KOPT-K1 (cell line): ENCODE measurements around the gene RNF44.

Source experiments
- H3K27ac ChIP-seq: fragments of 200-600 bp; sonication (generic); 2 replicates; pipeline ENCODE4 v1.5.1; 2016; ENCODE audit warnings: antibody characterized with exemption, mild to moderate bottlenecking, low read depth, low read length; ENCODE audit not compliant: poor library complexity, severe bottlenecking
- H3K36me3 ChIP-seq: fragments of 200-600 bp; sonication (generic); 2 replicates; pipeline ENCODE4 v1.5.1; 2017; ENCODE audit warnings: antibody characterized with exemption, mild to moderate bottlenecking, low read length, moderate library complexity; ENCODE audit not compliant: insufficient read depth
- H3K9me3 ChIP-seq: fragments of 200-600 bp; sonication (generic); 2 replicates; pipeline ENCODE4 v1.5.1; 2017; ENCODE audit warnings: antibody characterized with exemption, low read length, mild to moderate bottlenecking; ENCODE audit not compliant: insufficient read depth, poor library complexity, severe bottlenecking

RNF44 gene

GRCh38 chr5:176524138-176524537, 13.1 kb downstream of the RNF44 start:
- Histone ChIP-seq H3K27ac (no peak overlapping the region), H3K36me3 (peaks cover 22% of the 10 kb centered on the region), H3K9me3 (peaks cover under 1% of the 10 kb centered on the region)

- no peaks in the 10 kb centered on the region for H3K9me3 ChIP-seq
- no peak overlapping the region for H3K27ac ChIP-seq
Observed at GRCh38 chr5:176521699-176522263, 15.4 kb downstream of the RNF44 start.

GRCh38 chr5:176521286-176521685, 15.9 kb downstream of the RNF44 start:
- H3K9me3 ChIP-seq = no peaks in the 10 kb centered on the region
- no peaks in the 10 kb centered on the region for H3K36me3 ChIP-seq
- no peak overlapping the region for H3K27ac ChIP-seq

More at GRCh38 chr5:176521699-176522263, 15.4 kb downstream of the RNF44 start:
- H3K36me3 ChIP-seq = no peaks in the 10 kb centered on the region; the same call in 1 of the 2 replicates

GRCh38 chr5:176519810-176520720, 17.1 kb downstream of the RNF44 start:
- Histone ChIP-seq H3K27ac (no peak overlapping the region), H3K36me3 (no peaks in the 10 kb centered on the region), H3K9me3 (no peaks in the 10 kb centered on the region)

- H3K27ac ChIP-seq = no peak overlapping the region
- no peaks in the 10 kb centered on the region for H3K9me3 ChIP-seq
- H3K36me3 ChIP-seq = no peaks in the 10 kb centered on the region
Observed at GRCh38 chr5:176517053-176517661, 20.0 kb downstream of the RNF44 start.

- H3K36me3 ChIP-seq = no peaks in the 10 kb centered on the region
- H3K9me3 ChIP-seq = no peaks in the 10 kb centered on the region
- no peak overlapping the region for H3K27ac ChIP-seq
Observed at GRCh38 chr5:176515396-176515795, 21.8 kb downstream of the RNF44 start.

- peaks cover 7% of the 10 kb centered on the region; the same call in 1 of the 2 replicates for H3K36me3 ChIP-seq
- no peaks in the 10 kb centered on the region for H3K9me3 ChIP-seq
- H3K27ac ChIP-seq = no peak overlapping the region
Observed at GRCh38 chr5:176514244-176514950, 22.8 kb downstream of the RNF44 start.

GRCh38 chr5:176513788-176514187, 23.4 kb downstream of the RNF44 start:
- no peaks in the 10 kb centered on the region for H3K9me3 ChIP-seq
- H3K27ac ChIP-seq = no peak overlapping the region
- H3K36me3 ChIP-seq = peaks cover 14% of the 10 kb centered on the region

GRCh38 chr5:176508603-176509002, 28.6 kb downstream of the RNF44 start:
- no peaks in the 10 kb centered on the region for H3K9me3 ChIP-seq
- peaks cover 64% of the 10 kb centered on the region for H3K36me3 ChIP-seq
- no peak overlapping the region for H3K27ac ChIP-seq

- Histone ChIP-seq H3K27ac (no peak overlapping the region), H3K9me3 (no peaks in the 10 kb centered on the region), H3K36me3 (peaks cover 71% of the 10 kb centered on the region)
Observed at GRCh38 chr5:176507911-176508310, 29.3 kb downstream of the RNF44 start.

GRCh38 chr5:176503496-176503895, 33.7 kb downstream of the RNF44 start:
- Histone ChIP-seq H3K27ac (no peak overlapping the region), H3K9me3 (no peaks in the 10 kb centered on the region), H3K36me3 (peaks cover 99% of the 10 kb centered on the region)

- Histone ChIP-seq H3K27ac (no peak overlapping the region), H3K36me3 (peaks cover 100% of the 10 kb centered on the region)
Observed at GRCh38 chr5:176501333-176501732, 35.9 kb downstream of the RNF44 start.

GRCh38 chr5:176500511-176500910, 36.7 kb downstream of the RNF44 start:
- Histone ChIP-seq H3K36me3 (peaks cover 100% of the 10 kb centered on the region), H3K27ac (no peak overlapping the region), H3K9me3 (no peaks in the 10 kb centered on the region)

More at GRCh38 chr5:176501333-176501732, 35.9 kb downstream of the RNF44 start:
- H3K9me3 ChIP-seq = no peaks in the 10 kb centered on the region

GRCh38 chr5:176499273-176499672, 37.9 kb downstream of the RNF44 start:
- H3K36me3 ChIP-seq = peaks cover 99% of the 10 kb centered on the region

GRCh38 chr5:176497852-176498251, 39.4 kb downstream of the RNF44 start:
- Histone ChIP-seq H3K9me3 (no peaks in the 10 kb centered on the region), H3K36me3 (peaks cover 99% of the 10 kb centered on the region), H3K27ac (no peak overlapping the region)

More at GRCh38 chr5:176499273-176499672, 37.9 kb downstream of the RNF44 start:
- H3K27ac ChIP-seq = no peak overlapping the region
- H3K9me3 ChIP-seq = no peaks in the 10 kb centered on the region
